Measurements from ENCODE around the gene TLR10. TPM values are rescaled to one million over a fixed set of nuclear protein-coding genes. Genes with fewer than 3 reads are reported as not detected.

The TLR10 gene
- total and polyA plus RNA-seq, 2 of the 13 experiments (the other 11 are each of a cell fraction or from before 2014, with no cell fraction given) = not detected

GRCh38 chr4:38749336-38749735, 33.5 kb downstream of the TLR10 start:
- Histone ChIP-seq H3K27ac (ENCODE audit: extremely low read length, insufficient read depth, low read length) (no peak overlapping the region), H3K4me3 (replicated peaks in 1 of 3; ENCODE audit: insufficient read depth in 1 of 3, low read depth in 2 of 3, low read length in 3 of 3) (no peak overlapping the region), H3K9ac (ENCODE audit: insufficient read depth, low read depth, low read length) (no peak overlapping the region), H2AFZ (ENCODE audit: low read length) (no peak overlapping the region), H3K79me2 (ENCODE audit: insufficient read depth, low read length) (no peaks in the 10 kb centered on the region), H3K27me3 (ENCODE audit: control insufficient read depth in 1 of 2, insufficient read depth in 2 of 2, low read length in 2 of 2) (no peaks in the 10 kb centered on the region), H3K4me1 (ENCODE audit: insufficient read depth, low read length) (peaks cover 27% of the 10 kb centered on the region), H3K9me3 (ENCODE audit: low read length) (peaks cover 16% of the 10 kb centered on the region), H3K36me3 (replicated peaks in 1 of 2; ENCODE audit: control insufficient read depth in 1 of 2, insufficient read depth in 2 of 2, low read length in 2 of 2) (no peaks in the 10 kb centered on the region), H3K4me2 (ENCODE audit: low read depth, low read length) (no peak overlapping the region), H4K20me1 (ENCODE audit: insufficient read depth, low read length) (no peaks in the 10 kb centered on the region)
- ChIA-PET POLR2A (no interaction called here), CTCF (ENCODE audit: low intra/inter-chr PET ratio, low total read pairs) (no interaction called here)
- in situ Hi-C loops (cut with HindIII; ENCODE audit: extremely low pct_ligation_motif_present, low pct_unique_long_range_greater_than_20kb) = no loop called here
- ATAC-seq = no peak
- DNase-seq (ENCODE audit: low spot score) = no peak
- no peak for FAIRE-seq
- intact Hi-C loops (cut with micrococcal nuclease; ENCODE audit: unreplicated experiment) = no loop called here
- WGBS (ENCODE audit: low lambda C conversion rate) = 5% methylated on average over 4 of the region's 4 CpGs
- no TSS peak for BruUV-seq (replicated peaks)
- TF ChIP-seq RERE (CRISPR knock-in tag; IDR thresholded peaks at IDR 0.05; ENCODE audit: low read depth) = no peak
- TF ChIP-seq MAX (IDR thresholded peaks at IDR 0.05) = no peak
- no peak for TF ChIP-seq ZNF224 (CRISPR knock-in tag; IDR thresholded peaks at IDR 0.05)
- TF ChIP-seq PTBP1 (IDR thresholded peaks at IDR 0.05; ENCODE audit: low read depth, low read length, poor library complexity, severe bottlenecking) = no peak
- TF ChIP-seq AGO1 (IDR thresholded peaks at IDR 0.05; ENCODE audit: low read depth, low read length, poor library complexity, severe bottlenecking) = no peak
- no peak for TF ChIP-seq THAP7 (CRISPR knock-in tag; IDR thresholded peaks at IDR 0.05)
- TF ChIP-seq CSRNP2 (CRISPR knock-in tag; conservative IDR thresholded peaks at IDR 0.05; ENCODE audit: low read depth) = no peak
- TF ChIP-seq PHF5A (CRISPR knock-in tag; IDR thresholded peaks at IDR 0.05; ENCODE audit: low read depth, unreplicated experiment) = no peak
- TF ChIP-seq GATA4 (IDR thresholded peaks at IDR 0.05; ENCODE audit: borderline replicate concordance, low read depth) = no peak
- TF ChIP-seq NKX3-1 (CRISPR knock-in tag; IDR thresholded peaks at IDR 0.05) = no peak
- no peak for TF ChIP-seq ATF2 (CRISPR knock-in tag; IDR thresholded peaks at IDR 0.05)
- TF ChIP-seq KDM4B (CRISPR knock-in tag; IDR thresholded peaks at IDR 0.05) = no peak
- TF ChIP-seq ZBTB7A (CRISPR knock-in tag; IDR thresholded peaks at IDR 0.05) = no peak
- no peak for TF ChIP-seq ZNF547 (CRISPR knock-in tag; IDR thresholded peaks at IDR 0.05)
- TF ChIP-seq ZNF251 (CRISPR knock-in tag; IDR thresholded peaks at IDR 0.05) = no peak
- no peak for TF ChIP-seq MTA1 (CRISPR knock-in tag; IDR thresholded peaks at IDR 0.05; ENCODE audit: borderline replicate concordance)
- no peak for TF ChIP-seq KDM5A (IDR thresholded peaks at IDR 0.05; ENCODE audit: borderline replicate concordance, low read length)
